K562 (cell line): ENCODE data around the gene ZNF655. TPM values are rescaled to one million over a fixed set of nuclear protein-coding genes. Genes with fewer than 3 reads are reported as not detected.
A peak's percentile ranks its signal among the peaks of the same experiment; 100 is the strongest.

Source experiments
- ARHGAP35 ChIP-seq: fragments of 450-650 bp; IDR thresholded peaks from 2 replicates; pipeline ENCODE4 v1.6.1; 2018; ENCODE audit not compliant: partially characterized antibody
- CEBPZ ChIP-seq: fragments of 150-350 bp; IDR thresholded peaks from 2 replicates; pipeline ENCODE4 v1.6.1; 2014; ENCODE audit warnings: low read depth, mild to moderate bottlenecking, low read length, borderline replicate concordance
- CHCHD3 ChIP-seq: fragments of 250-450 bp; sonication (Bioruptor Pico); IDR thresholded peaks from 2 replicates; pipeline ENCODE4 v2.1.2; 2022; ENCODE audit warnings: mild to moderate bottlenecking
- CHD1 ChIP-seq: fragments of 200-600 bp; sonication (generic); IDR thresholded peaks from one replicate; pipeline ENCODE4 v1.6.1; 2012; ENCODE audit warnings: mild to moderate bottlenecking, moderate library complexity, low read length, inconsistent platforms
- ESRRB ChIP-seq: fragments of 250-450 bp; sonication (Bioruptor Pico); IDR thresholded peaks from 2 replicates; pipeline ENCODE4 v1.5.0; 2020; ENCODE audit warnings: mild to moderate bottlenecking, moderate library complexity, borderline replicate concordance
- EWSR1 ChIP-seq: fragments of 450-650 bp; IDR thresholded peaks from 2 replicates; pipeline ENCODE4 v1.6.1; 2018; ENCODE audit warnings: borderline replicate concordance, mild to moderate bottlenecking, low read depth, moderate library complexity; ENCODE audit not compliant: partially characterized antibody
- GABPA ChIP-seq: fragments of 200-800 bp; sonication (Bioruptor generic); conservative IDR thresholded peaks from 2 replicates; pipeline ENCODE4 v1.6.1; 2016; ENCODE audit warnings: low read depth, missing genetic modification characterization, missing compliant biosample characterization
- GABPB1 ChIP-seq: sonication (generic); formaldehyde crosslinking; IDR thresholded peaks from 2 replicates; pipeline ENCODE4 v1.8.0; 2022; ENCODE audit warnings: mild to moderate bottlenecking, missing genetic modification reagents
- HEY1 ChIP-seq: fragments of 250-450 bp; sonication (Bioruptor Pico); IDR thresholded peaks from 2 replicates; pipeline ENCODE4 v1.5.0; 2020; ENCODE audit warnings: mild to moderate bottlenecking, moderate library complexity, borderline replicate concordance
- HNRNPL ChIP-seq: fragments of 200-400 bp; formaldehyde crosslinking; IDR thresholded peaks from 2 replicates; pipeline ENCODE4 v1.6.1; 2017; ENCODE audit warnings: low read depth, mild to moderate bottlenecking, low read length
- IRF2 ChIP-seq: sonication (generic); formaldehyde crosslinking; IDR thresholded peaks from 2 replicates; pipeline ENCODE4 v1.8.1; 2022; ENCODE audit warnings: mild to moderate bottlenecking, missing genetic modification reagents
- LCOR ChIP-seq: sonication (generic); formaldehyde crosslinking; IDR thresholded peaks from 2 replicates; pipeline ENCODE4 v1.8.0; 2022; ENCODE audit warnings: mild to moderate bottlenecking, missing genetic modification reagents
- MXI1 ChIP-seq: IDR thresholded peaks from 2 replicates; pipeline ENCODE4 v1.6.1; 2011; ENCODE audit warnings: low read depth, mild to moderate bottlenecking, improper control_type of control experiment, low read length
- MYBL2 ChIP-seq, 2 experiments: fragments of 450-650 bp in 1 of 2; sonication (generic) in 1 of 2; formaldehyde crosslinking in 1 of 2; IDR thresholded peaks; 2 replicates each; pipeline versions ENCODE4 v1.6.1 to v1.8.1; 2017 to 2022; ENCODE audit warnings: borderline replicate concordance in 1 of 2, inconsistent platforms in 1 of 2, low read depth in 1 of 2, mild to moderate bottlenecking in 1 of 2, missing genetic modification reagents in 1 of 2, moderate library complexity in 1 of 2
- NR3C1 ChIP-seq: sonication (generic); formaldehyde crosslinking; IDR thresholded peaks from 2 replicates; pipeline ENCODE4 v1.8.1; 2022; ENCODE audit warnings: missing genetic modification reagents
- OTX1 ChIP-seq: fragments of 450-650 bp; formaldehyde crosslinking; IDR thresholded peaks from 2 replicates; pipeline ENCODE4 v1.4.0; 2022; ENCODE audit warnings: mild to moderate bottlenecking
- PHF20 ChIP-seq: fragments of 450-650 bp; IDR thresholded peaks from 2 replicates; pipeline ENCODE4 v1.6.1; 2018; ENCODE audit not compliant: partially characterized antibody
- PHTF2 ChIP-seq: fragments of 250-450 bp; sonication (Bioruptor Pico); IDR thresholded peaks from 2 replicates; pipeline ENCODE4 v1.5.0; 2021; ENCODE audit warnings: mild to moderate bottlenecking
- POLR3A ChIP-seq: IDR thresholded peaks from 2 replicates; pipeline ENCODE4 v1.6.1; 2011; ENCODE audit warnings: borderline replicate concordance, mild to moderate bottlenecking, moderate library complexity; ENCODE audit not compliant: insufficient read length, insufficient read depth; ENCODE audit errors: extremely low read depth
- SRSF7 ChIP-seq: fragments of 200-400 bp; formaldehyde crosslinking; optimal IDR thresholded peaks from 2 replicates; pipeline ENCODE3; 2017; ENCODE audit warnings: mild to moderate bottlenecking, low read depth, low read length
- ZBTB7A ChIP-seq: IDR thresholded peaks from 2 replicates; pipeline ENCODE4 v1.6.1; 2011; ENCODE audit warnings: low read depth, mild to moderate bottlenecking, low read length, moderate library complexity, borderline replicate concordance; ENCODE audit not compliant: control insufficient read depth
- ZFP91 ChIP-seq: sonication (generic); formaldehyde crosslinking; IDR thresholded peaks from 2 replicates; pipeline ENCODE4 v1.8.0; 2022; ENCODE audit warnings: mild to moderate bottlenecking, missing genetic modification reagents
- ZKSCAN1 ChIP-seq: fragments of 150-350 bp; IDR thresholded peaks from 2 replicates; pipeline ENCODE4 v1.6.1; 2016; ENCODE audit warnings: low read depth, low read length
- ZNF175 ChIP-seq: fragments of 200-800 bp; sonication (Bioruptor generic); IDR thresholded peaks from 2 replicates; pipeline ENCODE4 v1.6.1; 2016; ENCODE audit warnings: low read depth, mild to moderate bottlenecking, missing genetic modification characterization, missing compliant biosample characterization
- polyA plus RNA-seq, 8 experiments: library from polyadenylated mRNA; depleted of rRNA in 4 of 8; stranded (reverse) in 5 of 8; unstranded in 3 of 8; fragments of >200 nt; fragmentation: Nextera tagmentation in 2 of 8; fragmentation: Illumina TruSeq in 1 of 8; extraction: Ambion mirVana in 2 of 8; extraction: Trizol in 1 of 8; gene quantifications; 2 replicates each; pipeline versions ENCODE4 v1.2.1 to v1.2.3, GENCODE V29; 2011 to 2014; ENCODE audit warnings: inconsistent platforms in 1 of 8, missing spikeins in 1 of 8
- total RNA-seq, 7 experiments: library from RNA; depleted of rRNA in 6 of 7; stranded (reverse); fragments of >200 nt in 6 of 7; fragmentation: Illumina TruSeq in 2 of 7; extraction: Trizol in 2 of 7; gene quantifications; 2 replicates each; pipeline versions ENCODE4 v1.2.1 to v1.2.3, GENCODE V29; 2011 to 2021; ENCODE audit warnings: low replicate concordance in 1 of 7

The ZNF655 gene
- total and polyA plus RNA-seq, 9 of the 15 experiments (the other 6 are each of a cell fraction or from before 2014, with no cell fraction given) = 25.7 to 130 (median 95.2) TPM

- TF ChIP-seq ZBTB7A = no peak
- peak; percentile 45 for TF ChIP-seq PHF20
- TF ChIP-seq POLR3A = no peak
- TF ChIP-seq MYBL2 (IDR thresholded peaks at IDR 0.05; ENCODE audit: low read depth) = no peak
- no peak for TF ChIP-seq MYBL2 (CRISPR knock-in tag; IDR thresholded peaks at IDR 0.05; ENCODE audit: borderline replicate concordance)
- TF ChIP-seq HNRNPL = 0 out of 2 replicates have a peak, but pooled peaks have one; percentile 9
- TF ChIP-seq ZFP91 (CRISPR knock-in tag) = 0 out of 2 replicates have a peak, but pooled peaks have one; percentile 44
- TF ChIP-seq CHD1 = peak; percentile 67
- TF ChIP-seq CHCHD3 = no peak
- TF ChIP-seq SRSF7 = no peak
- TF ChIP-seq IRF2 = peak; percentile 88; the same call in 1 of the 2 replicates
- TF ChIP-seq LCOR (CRISPR knock-in tag) = peak; percentile 4; the same call in 1 of the 2 replicates
- TF ChIP-seq HEY1 (CRISPR knock-in tag) = no peak
- no peak for TF ChIP-seq CEBPZ
- TF ChIP-seq NR3C1 (CRISPR knock-in tag) = 0 out of 2 replicates have a peak, but pooled peaks have one; percentile 52
- TF ChIP-seq ESRRB = no peak
- no peak for TF ChIP-seq ARHGAP35
- TF ChIP-seq OTX1 (CRISPR knock-in tag) = 0 out of 2 replicates have a peak, but pooled peaks have one; percentile 20
- peak; percentile 91; the same call in 1 of the 2 replicates for TF ChIP-seq GABPA (tag)
- no peak for TF ChIP-seq MXI1
- TF ChIP-seq ZKSCAN1 = no peak
- no peak for TF ChIP-seq GABPB1 (CRISPR knock-in tag)
- no peak for TF ChIP-seq ZNF175 (CRISPR knock-in tag)
- no peak for TF ChIP-seq EWSR1
- no peak for TF ChIP-seq PHTF2 (CRISPR knock-in tag)
These were observed 58.8 kb downstream of the ZNF655 start (continued) for GRCh38 chr7:99617192-99617781.
